COLO829 (cell line): ENCODE results near the gene TMEM134.
"Not testable (repeated sequence)": the region's sequence is repeated elsewhere in the genome, so short reads cannot be mapped to it uniquely, and the experiment has no call there.

Experiments used
- DNase-seq: peaks from one replicate; pipeline ENCODE4 v3.0.0; 2012; ENCODE audit warnings: low spot score

The TMEM134 gene

DNA sequence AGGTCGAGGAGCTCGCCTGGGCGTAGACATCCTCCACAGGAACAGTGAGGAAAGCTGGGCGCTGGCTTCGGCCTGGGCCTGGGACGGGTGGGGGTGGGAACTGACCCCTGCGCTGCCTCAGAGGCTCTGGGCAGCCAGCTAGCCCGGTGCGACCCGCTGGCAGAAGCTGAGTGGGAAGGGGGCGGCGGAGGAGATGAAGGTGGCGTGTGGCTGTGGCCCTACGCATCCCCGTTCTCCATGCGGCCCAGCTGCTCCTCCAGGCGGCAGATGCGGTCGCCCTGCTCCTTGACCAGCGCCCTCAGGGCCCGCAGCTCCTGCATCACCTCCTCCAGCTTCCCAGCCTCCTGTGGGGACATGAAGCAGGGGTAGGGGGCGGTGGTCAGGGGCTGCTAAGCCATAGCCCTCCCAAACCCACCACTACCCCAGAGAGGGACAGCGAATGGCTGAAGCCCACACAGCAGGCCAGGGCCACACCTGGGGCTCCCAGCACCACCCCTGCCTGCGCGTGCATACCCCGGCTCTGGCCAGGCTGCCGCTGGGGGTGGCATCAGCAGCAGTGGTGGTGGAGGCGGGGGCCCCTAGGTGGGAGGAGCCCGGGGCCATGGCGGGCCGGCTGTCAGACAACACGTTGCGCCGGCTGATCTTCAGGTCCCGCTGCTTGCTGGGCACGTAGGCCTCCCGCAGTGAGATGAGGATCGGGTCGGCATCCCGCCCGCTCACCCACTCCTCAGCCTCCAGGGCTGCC lies 30.7 kb downstream of the TMEM134 start:
- DNase-seq, result no peak

DNA sequence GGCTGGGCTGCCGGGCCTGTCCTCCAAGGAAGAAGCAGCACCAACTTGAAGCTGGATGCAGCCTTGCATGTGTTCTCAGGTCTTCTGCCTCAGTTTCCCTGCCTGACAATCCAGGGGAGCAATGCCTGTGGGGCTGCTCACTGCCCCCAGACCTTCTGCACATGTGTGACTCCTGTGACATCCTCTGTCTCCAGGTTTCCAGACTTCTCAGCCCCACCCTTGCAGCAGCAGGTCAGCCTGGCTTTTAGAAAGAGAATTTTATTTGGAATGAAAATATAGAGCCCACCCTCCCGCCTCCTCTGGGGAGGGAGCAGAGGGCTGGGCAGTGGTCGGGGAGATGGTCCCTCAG lies 31.3 kb downstream of the TMEM134 start:
- no peak for DNase-seq

DNA sequence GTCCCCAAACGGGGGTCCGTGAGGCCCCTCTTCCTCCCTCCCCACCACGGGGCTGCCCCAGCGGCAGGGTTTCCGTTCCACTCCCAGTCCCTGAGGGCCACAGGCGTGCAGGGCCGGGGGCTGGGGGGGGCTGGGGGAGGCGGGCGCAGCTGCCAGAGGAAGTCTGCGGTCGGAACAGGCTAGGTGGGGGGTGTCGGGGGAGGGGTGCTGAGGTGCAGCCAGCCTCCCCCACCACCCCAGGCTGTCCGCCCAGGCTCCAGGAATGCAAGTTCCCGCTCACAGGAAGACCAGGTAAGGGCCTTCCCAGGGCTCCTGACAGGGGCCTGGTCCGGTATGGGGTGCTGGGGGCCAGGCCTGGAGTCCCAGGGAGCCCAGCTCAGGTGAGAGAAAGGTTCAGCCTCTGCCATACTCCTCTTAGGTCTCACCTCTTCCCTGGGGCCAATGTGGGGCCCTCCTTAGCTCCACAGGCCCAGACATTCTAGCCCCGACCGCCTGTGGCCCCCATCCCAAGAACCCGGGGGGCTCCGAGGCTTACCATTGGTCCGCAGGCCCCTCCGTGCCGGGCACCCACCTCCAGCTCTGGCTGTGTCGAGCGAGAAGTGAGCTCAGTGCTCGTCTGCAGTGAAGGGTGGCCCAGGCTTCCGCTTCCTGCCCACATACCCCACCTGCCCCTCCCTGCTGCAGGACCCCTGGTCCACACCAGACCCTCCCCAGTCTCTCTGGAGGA lies 31.8 kb downstream of the TMEM134 start, which contains the start of gene PTPRCAP:
Gene PTPRCAP, minus strand, starts transcription at position 601 of the 727 bp plus-strand sequence. Its CDS starts 63 bp downstream, at position 538.
- DNase-seq, result no peak

DNA sequence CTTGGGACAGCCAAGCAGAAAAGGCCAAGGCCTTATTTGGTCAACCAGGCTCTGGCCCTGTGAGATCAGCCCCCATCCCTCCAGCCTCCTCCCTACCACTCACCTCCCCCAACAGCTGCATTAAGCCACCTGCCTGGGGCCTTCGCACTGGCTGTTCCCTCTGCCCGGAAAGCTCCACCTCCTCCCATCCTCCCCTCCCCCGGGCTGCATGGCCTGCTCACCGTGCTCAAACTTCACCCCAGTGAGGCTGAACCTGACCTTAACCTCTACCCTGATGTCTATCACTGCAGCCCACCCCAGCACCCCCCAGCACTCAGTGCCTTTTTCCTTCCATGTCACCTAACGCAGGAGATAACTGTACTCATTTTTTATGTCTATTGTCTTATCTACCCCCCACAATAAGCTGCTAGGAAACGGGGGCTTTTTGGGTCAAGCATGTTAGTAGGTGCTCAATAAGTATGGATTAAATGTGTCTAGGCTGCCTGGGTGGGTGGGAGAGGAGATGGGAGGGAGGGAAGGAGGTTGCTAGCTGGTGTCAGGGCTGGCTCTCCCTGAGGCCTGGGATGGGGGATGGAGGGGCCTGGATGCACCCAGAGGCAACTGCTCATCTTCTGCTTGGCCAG lies 32.5 kb downstream of the TMEM134 start:
- DNase-seq, result no peak

DNA sequence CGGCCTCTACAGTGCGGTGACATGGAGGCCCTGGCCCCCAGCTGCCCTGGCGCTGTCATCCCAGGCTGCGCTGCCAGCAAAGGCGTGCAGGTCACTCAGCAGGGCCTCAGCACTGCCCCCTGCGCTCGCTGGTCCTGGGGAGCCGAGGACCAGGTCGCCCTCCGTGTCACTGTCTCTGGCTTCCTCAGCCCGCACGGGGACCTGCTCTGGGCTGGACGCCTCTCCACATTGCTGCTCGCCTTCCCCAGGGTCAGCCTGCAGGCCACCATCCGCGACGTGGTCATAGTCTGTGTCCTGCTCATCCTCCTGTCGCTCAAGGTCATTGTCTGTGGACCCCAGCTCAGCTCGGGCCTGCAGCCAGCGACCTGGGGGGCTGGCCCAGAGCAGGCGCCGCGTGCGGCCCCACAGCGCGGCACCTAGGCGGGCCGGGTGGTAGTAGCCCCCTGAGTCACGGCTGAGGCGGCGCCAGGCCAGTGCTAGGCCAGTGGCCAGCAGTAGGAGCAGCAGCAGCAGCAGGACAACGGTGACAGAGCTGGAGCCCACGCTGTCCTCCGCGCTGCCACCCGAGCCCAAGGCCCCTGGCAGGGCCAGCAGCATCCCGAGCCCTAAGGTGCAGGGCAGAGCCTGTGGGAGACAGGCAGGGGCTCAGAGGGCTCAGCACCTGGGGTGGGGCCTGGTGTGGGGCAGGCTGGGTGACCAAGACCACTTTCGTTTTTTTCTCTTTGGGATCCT lies 33.2 kb downstream of the TMEM134 start:
- no peak for DNase-seq

DNA sequence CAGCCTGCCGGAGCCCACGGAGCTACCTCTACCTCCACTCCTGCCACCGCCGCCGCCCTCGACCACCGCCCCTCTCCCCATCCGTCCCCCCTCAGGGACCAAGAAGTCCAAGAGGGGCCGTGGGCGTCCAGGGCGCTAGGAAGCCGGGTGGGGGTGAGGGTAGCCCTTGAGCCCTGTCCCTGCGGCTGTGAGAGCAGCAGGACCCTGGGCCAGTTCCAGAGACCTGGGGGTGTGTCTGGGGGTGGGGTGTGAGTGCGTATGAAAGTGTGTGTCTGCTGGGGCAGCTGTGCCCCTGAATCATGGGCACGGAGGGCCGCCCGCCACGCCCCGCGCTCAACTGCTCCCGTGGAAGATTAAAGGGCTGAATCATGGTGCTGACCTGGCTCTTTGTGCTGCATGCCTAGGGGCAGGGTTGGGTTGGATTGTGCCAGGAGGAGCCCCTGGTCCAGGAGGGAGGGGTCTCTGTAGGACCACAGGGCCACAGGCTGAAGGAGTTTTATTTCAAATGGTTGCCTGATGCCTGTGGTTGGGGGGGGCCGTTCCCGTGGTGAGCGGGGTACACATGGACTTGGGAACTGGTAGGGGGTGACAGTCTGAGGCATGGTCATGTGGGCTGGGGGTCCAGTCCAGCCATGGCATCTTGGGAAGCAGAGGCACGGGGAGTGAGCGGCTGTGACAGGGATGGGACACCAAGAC lies 33.9 kb downstream of the TMEM134 start:
- DNase-seq, result no peak

DNA sequence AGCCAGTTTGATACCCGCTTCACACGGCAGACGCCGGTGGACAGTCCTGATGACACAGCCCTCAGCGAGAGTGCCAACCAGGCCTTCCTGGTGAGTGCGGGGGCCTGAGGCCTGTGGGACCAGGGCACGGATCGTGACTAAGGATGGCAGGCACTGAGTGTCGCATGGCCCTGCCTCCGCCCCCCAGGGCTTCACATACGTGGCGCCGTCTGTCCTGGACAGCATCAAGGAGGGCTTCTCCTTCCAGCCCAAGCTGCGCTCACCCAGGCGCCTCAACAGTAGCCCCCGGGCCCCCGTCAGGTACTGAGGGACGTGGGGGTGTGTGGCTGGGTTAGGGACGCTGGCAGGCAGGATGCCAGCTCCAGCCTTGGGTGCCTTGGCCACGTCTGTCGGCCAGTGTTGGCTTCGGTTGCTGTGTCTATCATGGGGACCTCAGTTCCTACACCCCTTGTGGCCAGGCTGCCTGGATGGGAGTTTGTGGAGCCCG lies 34.6 kb downstream of the TMEM134 start:
- DNase-seq, result no peak

DNA sequence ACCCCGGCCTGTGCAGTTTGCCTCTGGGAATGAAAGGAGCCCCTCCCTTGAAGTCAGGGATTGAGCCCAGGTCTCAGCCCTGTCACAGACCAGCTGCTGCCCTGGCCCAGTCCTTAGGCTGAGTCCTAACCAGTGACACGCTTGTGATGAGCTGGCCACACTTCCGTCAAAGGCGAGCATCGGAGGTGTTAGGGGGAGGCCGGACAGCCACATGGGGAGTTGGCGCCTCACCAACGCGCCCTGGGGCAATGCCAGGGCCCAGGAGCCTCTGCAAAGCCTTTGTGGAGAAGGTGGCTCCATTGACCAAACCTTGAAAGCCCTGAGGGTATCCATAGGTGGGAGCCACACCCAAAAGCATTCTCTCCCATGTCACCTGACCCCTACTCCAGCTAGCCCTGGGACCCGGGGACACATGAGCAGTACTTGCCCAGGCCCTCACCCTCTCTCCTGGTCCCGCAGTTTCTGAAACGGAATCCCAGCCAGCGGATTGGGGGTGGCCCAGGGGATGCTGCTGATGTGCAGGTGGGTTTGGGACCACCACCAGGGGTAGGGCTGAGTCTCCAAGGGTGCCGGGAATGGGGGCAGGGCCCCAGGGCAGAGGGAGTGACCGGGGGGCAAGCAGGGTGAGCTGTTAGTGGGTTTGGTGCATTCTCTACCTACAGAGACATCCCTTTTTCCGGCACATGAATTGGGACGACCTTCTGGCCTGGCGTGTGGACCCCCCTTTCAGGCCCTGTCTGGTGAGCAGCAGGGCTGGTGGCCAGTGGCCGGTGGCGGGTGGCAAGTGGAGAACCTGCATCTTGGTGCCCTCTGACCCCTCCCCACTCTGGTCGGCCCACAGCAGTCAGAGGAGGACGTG lies 35.3 kb downstream of the TMEM134 start:
- no peak for DNase-seq

DNA sequence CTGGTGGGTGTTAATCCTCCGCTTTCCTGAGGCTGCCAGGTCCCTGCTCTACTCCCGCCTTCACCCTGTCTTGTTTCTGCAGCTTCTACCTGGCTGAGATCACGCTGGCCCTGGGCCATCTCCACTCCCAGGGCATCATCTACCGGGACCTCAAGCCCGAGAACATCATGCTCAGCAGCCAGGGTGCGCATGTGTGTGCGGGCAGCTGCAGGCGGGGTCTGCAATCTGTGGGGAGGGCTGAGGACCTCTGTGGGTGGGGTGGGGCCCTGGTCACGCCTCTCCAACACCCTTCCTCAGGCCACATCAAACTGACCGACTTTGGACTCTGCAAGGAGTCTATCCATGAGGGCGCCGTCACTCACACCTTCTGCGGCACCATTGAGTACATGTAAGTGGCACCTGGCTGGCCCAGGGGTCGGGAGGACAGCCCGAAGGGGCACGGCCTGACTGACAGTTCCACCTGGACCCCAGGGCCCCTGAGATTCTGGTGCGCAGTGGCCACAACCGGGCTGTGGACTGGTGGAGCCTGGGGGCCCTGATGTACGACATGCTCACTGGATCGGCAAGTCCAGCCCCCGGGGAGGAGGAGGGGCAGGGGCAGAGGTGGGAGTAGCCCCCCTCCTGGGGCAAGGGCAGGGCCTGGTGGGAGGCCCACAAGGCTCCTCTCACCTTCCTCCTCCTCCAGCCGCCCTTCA lies 36.2 kb downstream of the TMEM134 start:
- DNase-seq, result no peak

DNA sequence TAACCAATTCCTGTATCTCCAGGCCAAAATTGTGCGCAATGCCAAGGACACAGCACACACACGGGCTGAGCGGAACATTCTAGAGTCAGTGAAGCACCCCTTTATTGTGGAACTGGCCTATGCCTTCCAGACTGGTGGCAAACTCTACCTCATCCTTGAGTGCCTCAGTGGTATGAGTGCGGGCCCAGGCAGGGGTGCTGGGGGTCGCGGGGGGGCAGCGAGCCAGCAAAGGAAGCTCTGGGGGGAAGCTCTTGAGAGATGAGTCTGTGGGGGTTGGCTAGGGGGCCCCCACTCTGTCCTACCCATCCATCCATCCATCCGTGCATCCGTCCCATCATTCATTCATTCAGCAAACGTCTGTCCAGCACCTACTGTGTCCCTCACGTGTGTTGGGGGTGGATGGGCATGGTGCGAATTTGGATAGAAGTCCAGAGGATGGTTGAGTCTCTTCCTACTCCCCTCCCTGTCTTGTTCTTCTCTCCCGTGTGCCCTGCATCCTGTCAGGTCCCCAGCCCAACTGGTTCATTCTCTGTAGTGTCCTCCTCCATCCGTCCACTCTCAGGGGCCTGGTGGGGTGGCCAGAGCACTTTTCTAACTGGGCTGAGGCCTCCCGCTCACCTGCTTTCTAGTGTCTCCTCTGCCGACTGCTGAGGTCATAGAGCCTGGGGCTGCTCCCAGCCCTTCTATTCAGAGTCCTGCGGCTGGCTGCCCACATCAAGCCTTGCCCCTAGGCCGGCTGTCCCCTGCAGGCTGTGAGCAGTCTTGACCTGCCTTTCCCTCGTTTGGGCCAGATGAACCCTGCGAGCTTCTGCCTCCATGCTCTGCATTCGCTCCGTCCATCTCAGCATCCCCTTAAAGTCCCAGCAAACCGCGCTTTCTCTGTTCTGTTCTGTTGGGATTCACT lies 37.5 kb downstream of the TMEM134 start:
- DNase-seq, result no peak

DNA sequence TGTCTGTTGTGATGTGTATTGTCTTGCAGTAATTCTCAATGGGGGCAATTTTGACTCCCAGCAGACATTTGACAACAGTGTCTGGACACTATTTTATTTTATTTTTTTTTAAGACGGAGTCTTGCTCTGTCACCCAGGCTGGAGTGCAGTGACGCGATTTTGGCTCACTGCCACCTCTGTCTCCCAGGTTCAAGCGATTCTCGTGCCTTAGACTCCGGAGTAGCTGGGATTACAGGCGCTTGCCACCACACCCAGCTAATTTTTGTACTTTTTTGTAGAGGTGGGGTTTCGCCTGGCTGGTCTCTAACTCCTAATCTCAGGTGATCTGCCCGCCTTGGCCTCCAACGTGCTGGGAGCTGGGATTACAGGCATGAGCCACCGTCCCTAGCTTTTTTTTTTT lies 39.3 kb downstream of the TMEM134 start:
- no peak for DNase-seq

DNA sequence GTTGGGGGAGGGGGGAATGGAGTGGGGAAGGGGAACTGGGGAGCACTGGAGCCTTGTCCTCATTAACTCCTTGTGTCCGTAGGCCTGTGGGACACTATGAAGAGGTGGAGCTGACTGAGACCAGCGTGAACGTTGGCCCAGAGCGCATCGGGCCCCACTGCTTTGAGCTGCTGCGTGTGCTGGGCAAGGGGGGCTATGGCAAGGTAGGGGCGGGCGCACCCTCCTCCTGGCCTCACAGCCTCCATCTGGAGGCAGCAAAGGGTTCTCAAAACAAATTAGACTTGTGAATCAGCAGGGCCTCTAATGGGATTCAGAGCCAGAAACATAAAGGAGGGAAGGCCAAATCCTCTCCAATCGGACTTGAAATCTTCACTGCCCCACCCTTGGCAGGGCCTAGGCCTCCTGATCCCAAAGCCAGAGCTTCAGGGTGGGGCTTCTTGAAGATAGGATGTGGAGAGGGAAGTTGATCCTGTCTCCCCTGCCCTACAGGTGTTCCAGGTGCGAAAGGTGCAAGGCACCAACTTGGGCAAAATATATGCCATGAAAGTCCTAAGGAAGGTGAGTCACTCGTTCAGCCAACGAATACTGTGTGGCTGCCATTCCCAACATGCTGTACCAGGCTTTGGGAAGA lies 39.9 kb downstream of the TMEM134 start:
- no peak for DNase-seq

DNA sequence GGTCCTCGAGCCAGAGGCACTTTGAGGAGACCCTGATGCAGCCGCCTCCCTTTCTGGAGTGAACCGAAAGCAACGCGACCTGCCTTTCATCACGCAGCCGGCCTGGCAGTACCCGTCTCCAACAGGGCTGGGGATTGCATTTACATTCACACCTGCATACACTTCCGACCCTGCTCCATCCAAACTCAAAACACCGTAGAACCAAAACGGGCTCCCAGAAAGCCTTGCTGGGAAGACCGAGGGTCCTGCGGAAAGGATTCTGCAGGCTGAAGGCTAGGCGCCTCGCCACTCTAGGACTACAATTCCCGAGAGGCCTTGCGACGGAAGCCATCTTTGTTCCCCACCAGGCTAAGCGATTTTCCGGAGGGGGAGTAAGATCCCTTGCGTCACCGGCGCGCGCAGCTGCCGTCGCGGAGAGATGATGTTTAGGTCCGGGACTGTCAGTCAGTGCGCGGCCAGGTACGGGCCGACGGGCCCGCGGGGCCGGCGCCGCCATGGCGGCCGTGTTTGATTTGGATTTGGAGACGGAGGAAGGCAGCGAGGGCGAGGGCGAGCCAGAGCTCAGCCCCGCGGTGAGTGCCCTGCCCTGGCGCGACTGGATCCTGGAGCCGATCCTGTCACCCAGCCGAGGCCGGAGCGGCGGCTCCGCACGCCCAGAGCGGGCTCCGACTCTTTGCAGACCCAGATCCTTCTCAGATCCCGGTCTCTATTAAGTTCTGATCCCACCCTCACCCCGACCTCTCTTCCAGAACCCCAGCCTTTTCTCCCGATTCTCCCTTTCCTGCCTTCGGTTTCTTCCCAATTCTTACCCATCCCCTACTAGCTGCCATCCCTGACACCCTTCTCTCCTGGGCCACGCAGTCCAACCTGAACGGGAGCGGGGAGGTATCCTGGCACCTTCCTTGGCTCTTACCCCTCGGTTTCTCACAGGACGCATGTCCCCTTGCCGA lies 40.7 kb downstream of the TMEM134 start, which contains the start of gene RPS6KB2:
Gene RPS6KB2, plus strand, starts transcription at position 443 of the 950 bp plus-strand sequence. Its CDS starts 52 bp downstream, at position 495.
- peak; percentile 99 for DNase-seq

DNA sequence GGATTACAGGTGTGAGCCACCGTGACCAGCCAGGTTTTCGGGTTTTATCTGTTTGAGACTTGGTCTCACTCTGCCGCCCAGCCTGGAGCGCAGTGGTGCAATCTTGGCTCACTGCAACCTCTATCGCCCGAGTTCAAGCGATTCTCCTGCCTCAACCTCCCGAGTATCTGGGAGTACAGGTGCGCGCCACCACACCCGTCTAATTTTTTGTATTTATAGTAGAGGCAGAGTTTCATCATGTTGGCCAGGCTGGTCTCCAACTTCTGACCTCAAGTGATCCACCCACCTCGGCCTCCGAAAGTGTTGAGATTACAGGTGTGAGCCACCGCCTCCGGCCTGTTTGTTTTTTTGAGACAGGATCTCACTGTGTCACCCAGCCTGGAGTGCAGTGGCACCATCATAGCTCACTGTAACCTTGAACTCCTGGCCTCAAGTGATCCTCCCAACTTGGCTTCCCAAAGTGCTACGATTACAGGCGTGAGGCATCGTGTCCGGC lies 41.6 kb downstream of the TMEM134 start:
- DNase-seq, result not testable (repeated sequence)

DNA sequence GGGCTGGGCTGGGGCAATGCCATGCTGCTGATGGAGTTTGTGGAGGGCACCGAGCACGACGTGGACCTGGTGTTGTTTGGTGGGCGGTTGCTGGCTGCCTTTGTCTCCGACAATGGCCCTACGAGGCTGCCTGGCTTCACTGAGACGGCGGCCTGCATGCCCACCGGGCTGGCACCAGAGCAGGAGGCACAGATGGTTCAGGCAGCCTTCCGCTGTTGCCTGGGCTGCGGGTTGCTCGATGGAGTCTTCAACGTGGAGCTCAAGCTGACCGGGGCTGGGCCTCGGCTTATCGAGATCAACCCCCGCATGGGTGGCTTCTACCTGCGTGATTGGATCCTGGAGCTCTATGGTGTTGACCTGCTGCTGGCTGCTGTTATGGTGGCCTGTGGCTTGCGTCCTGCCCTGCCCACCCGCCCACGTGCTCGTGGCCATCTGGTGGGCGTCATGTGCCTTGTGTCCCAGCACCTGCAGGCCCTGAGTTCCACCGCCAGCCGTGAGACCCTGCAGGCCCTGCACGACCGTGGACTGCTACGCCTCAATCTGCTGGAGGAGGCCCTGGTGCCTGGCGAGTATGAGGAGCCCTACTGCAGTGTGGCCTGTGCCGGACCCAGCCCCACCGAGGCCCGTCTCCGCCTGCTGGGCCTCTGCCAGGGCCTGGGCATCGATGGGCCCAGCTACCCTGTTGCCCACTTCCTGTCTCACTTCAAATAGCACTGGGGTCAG lies 45.0 kb downstream of the TMEM134 start:
- no peak for DNase-seq

DNA sequence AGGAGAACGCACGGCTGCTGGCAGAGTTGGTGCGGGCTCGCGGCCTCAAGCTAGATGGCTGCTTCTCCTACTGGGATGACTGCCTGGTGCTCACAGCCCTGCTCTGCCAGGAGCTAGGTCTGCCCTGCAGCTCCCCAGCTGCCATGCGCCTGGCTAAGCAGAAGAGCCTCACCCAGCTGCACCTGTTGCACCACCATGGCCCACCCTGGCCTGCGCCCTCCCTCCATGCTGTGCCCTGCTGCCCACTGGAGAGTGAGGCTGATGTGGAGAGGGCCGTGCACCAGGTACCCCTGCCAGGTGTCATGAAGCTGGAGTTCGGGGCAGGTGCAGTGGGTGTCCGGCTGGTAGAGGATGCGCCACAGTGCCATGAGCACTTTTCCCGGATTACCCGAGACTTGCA lies 45.6 kb downstream of the TMEM134 start:
- no peak for DNase-seq
